GM18870 (cell line): Measurements from ENCODE around the gene MT1E.
"Not testable (repeated sequence)": the region's sequence is repeated elsewhere in the genome, so short reads cannot be mapped to it uniquely, and the experiment has no call there.

Source experiments
- ATAC-seq: cut with Tn5 transposase; IDR thresholded peaks from one replicate; pipeline ENCODE4 v1.9.1; 2021; ENCODE audit warnings: moderate library complexity; ENCODE audit not compliant: unreplicated experiment

Gene MT1E

DNA sequence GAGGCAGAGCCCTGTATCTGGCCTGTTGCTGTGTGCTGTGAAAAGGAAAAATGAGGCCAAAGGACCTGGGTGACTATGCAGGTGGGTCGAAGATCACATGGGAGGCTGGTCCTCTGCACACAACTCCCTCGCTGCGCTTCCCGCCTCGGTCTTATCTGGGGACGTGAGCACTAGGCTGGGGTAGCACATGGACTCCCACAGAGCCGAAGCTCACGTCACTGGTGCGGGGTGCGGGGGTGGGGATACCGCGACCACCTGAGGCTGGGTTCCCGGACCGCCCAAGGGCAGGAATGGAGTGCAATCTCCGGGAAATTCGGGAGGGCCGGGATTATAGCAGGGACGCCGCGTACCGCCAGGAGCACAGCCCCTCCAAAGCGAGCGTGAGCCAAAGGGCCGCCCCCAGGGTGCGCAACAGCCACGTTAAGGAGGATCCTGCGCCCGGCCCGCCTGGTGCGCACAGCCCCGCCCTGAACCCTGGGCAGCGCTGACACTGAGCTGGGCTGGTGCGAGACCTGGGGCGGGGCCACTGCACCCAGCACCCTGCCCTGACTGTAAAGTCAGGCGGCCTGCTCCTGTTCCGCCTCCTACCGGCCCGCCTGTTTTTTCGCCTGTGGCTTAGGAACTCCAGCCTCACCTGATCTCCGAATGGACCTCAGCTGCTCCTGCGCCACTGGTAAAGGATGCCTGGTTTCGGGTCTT lies 17.6 kb downstream of the MT1E start:
- ATAC-seq: no peak

- ATAC-seq: no peak
These were observed 18.3 kb downstream of the MT1E start for GRCh38 chr16:56643833-56644232.

GRCh38 chr16:56645311-56645710 lies 19.7 kb downstream of the MT1E start:
- ATAC-seq: no peak

DNA sequence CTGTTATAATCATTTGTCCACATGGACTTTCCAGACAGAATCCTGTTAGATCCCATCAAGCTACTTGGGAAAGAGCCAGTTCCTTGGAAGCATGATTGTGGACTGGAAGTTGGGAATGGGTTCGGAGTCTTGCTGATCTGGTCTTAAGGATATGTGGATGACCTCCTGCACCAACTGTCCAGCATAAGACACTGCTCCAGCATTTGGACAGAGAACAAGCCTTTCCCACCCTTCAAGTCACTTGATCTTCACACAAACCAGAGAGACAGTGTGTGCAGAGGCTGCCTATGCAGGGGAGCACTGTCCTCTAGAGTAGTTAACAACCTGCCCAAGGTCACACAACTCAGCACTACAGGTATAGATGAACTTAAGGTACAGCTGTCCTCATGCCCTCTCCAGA lies 20.3 kb downstream of the MT1E start:
- ATAC-seq: no peak

- no peak for ATAC-seq
These were observed 22.3 kb downstream of the MT1E start for GRCh38 chr16:56647641-56648431.

- ATAC-seq: no peak
These were observed 23.7 kb downstream of the MT1E start for GRCh38 chr16:56649271-56649670.

- no peak for ATAC-seq
These were observed 24.2 kb downstream of the MT1E start for GRCh38 chr16:56649820-56650219.

GRCh38 chr16:56651586-56651985 lies 26.0 kb downstream of the MT1E start, which contains the start of gene MT1B:
Gene MT1B, plus strand, starts transcription at chr16:56651886. Its CDS starts 68 bp downstream, at chr16:56651954.
- ATAC-seq: no peak

DNA sequence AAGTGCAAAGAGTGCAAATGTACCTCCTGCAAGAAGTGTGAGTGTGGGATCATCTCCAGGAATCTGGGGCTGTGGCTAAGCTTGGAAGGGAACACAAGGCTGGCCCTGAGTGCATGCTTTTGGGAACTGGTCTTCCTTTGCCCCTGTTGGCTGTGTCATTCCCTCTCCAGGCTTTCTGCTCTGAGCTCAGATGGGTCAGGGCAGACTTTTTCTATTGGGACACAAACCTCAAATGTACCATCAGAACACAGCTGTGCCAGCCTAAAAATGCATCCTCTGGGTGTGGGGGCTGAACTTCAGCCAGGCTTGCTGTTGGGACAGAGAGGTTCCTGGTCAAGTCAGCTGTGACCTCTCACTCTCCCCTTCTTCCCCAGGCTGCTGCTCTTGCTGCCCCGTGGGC lies 27.0 kb downstream of the MT1E start:
- ATAC-seq: no peak

DNA sequence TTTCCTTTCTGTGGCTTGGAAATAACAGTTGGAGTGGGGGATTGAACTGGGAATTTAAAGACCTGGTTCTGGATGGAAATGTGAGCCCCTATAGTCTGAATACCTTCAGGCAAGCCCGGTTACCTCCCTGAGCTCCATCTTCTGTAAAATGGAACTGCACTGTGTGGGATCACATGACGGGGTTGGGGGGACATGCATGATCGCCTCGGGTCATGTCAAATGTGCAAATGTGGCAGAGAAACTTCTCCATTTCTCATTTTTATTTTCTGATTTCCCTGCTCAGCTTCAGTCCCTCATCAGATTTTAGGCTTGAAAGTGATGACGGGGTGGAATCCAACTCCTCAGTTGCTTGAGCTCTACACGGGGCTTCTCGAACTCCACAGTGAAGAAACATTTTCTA lies 27.6 kb downstream of the MT1E start:
- ATAC-seq: no peak

- no peak for ATAC-seq
These were observed 32.2 kb downstream of the MT1E start, which contains the start of gene MT1F for GRCh38 chr16:56657555-56658326. Gene MT1F, plus strand, starts transcription at chr16:56657959. Its CDS starts 100 bp downstream, at chr16:56658059.

DNA sequence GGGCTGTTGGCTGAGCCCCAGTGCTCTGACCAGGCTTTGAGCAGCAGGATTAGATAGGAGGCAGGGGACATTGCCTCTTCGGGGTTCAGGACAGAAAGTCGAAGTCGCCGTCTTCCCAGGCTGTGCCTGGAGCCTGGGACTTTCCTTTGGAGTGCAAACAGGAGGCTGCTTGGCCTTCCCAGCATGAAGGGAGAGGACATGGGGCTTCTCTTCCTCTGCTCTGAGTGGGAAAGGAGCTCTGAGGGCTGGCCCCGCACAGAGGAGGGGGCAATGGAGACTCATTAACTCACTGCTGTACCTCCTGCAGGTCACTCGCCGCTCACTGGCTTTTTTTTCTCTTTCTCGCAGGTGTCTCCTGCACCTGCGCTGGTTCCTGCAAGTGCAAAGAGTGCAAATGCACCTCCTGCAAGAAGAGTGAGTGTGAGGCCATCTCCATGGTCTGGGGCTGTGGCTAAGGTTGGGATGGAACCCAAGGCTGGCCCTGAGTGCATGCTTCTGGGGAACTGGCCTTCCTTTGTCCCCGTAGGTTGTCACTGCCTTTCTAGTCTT lies 32.8 kb downstream of the MT1E start:
- ATAC-seq: no peak

DNA sequence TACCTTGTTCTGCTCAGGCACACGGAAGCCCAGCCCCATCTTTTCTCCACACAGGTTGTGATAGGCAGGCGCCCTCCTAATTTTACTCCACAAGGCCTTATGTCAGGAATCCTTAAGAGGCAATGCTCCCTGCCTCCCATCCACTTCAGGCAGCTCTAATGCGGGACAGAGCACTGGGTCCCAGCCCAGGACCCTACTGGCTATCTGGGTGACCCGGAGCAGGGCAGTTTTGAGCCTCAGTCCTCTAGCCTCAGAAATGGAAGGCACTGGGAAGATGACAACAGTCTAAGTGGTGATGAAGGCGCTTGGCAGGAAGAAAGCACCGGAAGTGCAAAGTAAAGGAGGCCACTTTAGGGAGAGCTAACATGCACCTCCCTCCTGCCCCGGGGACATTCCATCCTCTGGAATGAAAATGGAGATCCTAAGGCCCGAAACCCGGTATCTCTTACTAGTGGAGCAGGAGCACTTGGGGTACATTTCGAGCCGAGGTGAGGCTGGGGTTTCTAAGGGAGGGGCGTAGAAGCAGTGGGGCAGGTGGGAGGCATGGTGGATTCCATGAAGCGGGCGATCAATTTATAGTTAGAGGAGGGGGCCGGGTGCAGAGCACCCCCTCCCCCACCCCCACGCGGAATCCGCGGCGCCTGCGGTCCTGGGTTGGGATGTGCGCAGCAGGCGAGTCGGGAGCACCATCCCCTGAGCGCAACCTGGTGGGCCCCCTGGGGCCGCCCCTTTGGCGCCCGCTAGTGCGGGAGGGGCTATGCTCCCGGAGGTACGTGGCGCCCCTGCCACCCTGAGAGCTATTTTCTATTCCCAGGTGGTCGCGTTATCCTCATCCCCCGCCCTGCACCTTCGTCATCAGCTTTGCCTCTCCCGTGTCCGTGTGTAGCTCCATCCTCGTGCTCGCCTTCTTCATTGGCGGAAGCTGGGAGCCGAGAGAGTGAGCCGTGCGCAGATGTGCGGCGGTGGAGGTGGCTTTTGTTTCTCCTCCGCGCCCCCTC lies 37.1 kb downstream of the MT1E start:
- ATAC-seq: no peak

DNA sequence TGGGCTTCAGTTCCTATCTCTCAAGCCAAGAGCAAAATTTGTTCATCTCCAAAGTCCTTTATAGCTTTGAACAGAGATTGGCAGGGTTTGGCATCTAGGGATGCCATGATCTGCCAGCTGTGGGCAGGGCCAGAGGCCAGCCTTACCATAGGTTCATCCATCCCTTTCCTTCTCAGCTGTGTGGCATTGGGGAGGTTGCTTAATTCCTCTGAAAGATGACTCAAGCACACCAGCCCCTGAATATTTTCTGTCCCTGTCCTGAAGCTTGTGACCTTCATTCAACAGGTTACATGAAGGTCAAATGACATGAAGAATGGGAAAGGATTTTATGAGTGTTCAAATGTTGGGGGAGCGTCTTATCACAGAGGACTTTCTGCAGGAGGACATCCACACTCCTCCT lies 38.9 kb downstream of the MT1E start:
- no peak for ATAC-seq

DNA sequence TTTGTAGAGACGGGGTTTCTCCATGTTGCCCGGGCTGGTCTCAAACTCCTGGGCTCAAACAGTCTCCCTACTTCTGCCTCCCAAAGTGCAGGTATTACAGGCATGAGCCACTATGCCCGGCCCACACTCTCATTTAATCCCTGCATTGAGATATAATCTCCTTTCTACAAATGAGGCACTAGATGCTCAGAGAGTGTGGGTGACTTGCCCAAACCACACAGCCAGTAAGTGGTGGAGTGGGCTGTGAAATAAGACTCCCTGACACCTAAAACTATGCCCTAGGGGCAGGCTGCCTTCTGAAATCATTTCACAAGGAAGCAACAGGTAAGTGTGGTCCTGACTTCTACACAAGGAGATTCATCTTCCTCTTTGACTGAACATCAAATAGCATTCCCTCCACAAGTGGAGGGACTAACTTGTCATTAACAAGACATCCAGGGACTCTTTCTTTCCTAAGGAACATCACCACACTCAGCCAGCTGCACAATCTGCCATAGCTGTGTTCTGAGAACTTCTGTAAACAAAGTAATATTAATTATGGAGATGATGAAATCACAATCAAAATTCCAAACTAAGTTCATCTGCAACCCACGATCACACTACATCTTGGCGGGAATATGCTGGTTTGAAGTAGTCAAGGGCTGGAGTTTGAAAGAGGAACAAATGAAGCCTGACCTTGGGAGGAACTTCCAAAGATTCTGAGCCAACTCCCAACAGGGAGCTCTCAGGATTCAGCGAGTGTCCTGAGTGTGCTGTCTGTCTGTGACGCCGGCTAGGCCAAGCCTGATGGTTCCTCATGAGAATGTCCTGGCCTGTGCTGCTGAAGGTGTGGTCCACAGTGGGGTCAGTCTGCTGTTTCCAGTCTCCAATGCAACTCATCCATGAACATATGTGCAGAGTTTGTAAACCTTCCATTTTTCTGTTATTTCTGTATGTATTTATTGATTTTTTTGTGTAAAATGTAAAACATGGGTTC lies 40.0 kb downstream of the MT1E start:
- ATAC-seq: not testable (repeated sequence)

GRCh38 chr16:56667581-56668571 lies 42.3 kb downstream of the MT1E start, which contains the start of gene MT1G:
Gene MT1G, minus strand, starts transcription at chr16:56668065. Its CDS starts 72 bp downstream, at chr16:56667993.
- no peak for ATAC-seq

DNA sequence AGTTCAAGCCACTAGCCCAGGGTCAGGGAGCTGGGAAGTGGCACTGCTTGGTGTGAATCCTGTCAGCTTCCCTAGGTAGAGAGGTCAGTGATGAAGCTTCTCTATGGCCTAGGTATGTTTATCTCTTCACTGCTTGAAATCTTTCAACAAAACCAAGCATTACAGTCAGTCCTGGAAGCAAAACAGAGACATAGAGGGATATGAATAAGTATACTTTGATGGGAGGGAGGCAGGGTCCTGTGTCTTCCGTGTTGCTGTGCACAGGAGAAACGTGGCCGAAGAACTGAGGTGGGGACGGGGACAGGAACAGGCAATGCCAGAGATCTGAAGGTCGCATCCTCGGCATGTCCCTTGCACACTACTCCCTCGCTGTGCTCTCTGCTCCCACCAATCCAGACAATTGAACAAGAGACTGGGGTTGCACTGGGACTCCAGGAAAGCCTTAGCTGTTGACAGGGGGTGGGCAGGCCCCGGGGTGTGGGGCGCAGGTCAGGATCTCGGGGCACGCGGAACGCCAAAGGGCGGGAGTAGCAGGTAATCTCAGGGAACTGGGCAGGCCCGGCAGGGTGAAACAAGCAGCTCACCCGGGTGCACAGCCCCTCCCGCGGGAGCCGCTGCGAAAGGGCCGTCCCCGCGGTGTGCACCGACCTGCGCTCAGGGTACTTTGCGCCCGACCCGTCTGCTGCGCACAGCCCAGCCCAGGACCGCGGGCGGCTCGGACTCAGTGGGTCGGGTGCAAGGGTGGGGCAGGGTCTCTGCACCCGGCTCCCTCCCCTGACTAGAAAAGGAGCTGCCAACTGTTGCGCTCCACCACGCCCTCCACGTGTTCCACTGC lies 43.6 kb downstream of the MT1E start, which contains the start of gene MT1H:
Gene MT1H (plus strand): TSS at position 810 of the 835 bp plus-strand sequence. CDS start 71 bp downstream, outside the sequence.
- ATAC-seq: no peak
